ENCODE data around the gene PSMB1.
A peak's percentile ranks its signal among the peaks of the same experiment; 100 is the strongest.

PSMB1 gene

DNA sequence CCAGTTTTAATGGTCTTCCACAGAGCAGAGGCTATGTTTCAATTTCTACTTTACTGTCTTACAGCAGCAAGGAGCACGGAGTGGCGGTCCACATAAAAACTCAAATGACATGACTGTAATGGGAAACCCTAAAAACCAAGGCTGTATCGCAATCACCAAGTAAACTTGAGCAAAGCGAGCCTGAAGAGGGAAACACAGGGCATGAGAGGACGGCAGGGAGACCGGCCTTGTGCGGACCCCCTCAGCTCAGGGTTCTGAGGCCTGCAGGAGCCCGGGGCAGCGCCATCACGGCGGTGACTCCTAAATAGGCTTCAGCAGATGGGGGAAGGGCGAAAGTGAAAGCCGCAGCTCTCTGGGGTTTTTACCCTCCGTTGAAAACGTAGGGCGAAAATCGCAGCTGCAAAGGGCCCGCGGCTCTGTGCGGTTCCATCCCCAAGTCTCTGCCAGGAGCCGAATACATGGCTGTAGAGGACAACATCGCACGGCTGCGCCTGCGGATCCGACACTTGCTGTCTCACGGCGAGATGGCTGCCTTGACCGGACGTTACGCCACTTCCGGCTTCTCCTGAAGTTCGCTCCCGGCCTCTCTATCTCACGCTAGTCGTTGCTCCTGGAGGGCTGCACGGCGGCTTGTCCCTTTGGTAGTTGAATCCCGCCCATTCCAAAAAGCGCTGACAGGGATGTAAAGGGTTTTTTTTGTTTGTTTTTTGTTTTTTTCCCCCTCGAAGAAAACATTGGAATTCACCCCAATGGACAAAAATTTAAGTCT is at the start of gene PSMB1:
Gene PSMB1 (minus strand): TSS at position 543 of the 769 bp plus-strand sequence. CDS start 65 bp downstream, at position 478.
- peak; percentile 30 to 65 (median 43) for DNase-seq (ENCODE audit: low read depth in 3 of 3, low spot score in 1 of 3)

DNA sequence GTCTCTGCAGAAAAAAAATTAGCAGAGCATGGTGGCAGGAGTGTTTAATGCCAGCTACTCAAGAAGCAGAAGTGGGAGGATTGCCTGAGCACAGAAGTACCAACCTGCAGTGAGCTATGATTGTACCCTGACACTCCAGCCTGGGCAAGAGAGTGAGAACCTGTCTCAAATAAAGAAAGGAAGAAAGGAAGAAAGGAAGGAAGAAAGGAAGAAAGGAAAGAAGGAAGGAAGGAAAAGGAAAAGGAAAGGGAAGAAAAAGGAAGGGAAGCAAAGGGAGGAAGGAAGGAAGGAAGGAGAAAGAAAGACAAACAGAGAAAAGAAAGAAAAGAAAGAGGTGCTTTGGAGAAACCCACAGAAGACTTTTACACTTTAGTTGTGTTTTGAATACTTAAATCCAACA is 44.2 kb upstream of the PSMB1 start:
- DNase-seq (ENCODE audit: low read depth in 3 of 3, low spot score in 1 of 3): no peak

DNA sequence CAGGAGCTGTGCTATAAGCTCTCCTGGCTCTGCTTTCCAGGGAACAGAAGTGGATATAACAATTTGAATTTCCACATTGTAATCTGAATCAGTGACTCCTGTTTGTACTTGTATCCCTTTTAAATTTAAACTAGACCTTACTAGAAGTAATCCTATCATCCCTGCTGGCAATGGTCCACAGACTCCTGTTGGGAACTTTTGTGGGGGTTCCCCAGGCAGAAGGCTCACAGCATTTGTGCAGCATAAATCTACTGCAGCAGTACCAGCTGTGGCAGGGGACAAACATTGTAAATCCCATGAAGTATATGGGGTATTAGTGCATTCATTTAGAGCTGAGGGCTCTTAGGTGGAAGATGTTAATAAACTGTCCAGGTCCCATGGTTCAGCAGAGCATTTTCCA is 43.3 kb upstream of the PSMB1 start:
- no peak for DNase-seq (ENCODE audit: low read depth in 3 of 3, low spot score in 1 of 3)

GRCh38 chr6:170590725-170591124 is 37.6 kb upstream of the PSMB1 start:
- no peak for DNase-seq (ENCODE audit: low read depth in 3 of 3, low spot score in 1 of 3)

- DNase-seq (ENCODE audit: low read depth in 3 of 3, low spot score in 1 of 3): no peak
These were observed 31.9 kb upstream of the PSMB1 start for GRCh38 chr6:170584954-170585498.

DNA sequence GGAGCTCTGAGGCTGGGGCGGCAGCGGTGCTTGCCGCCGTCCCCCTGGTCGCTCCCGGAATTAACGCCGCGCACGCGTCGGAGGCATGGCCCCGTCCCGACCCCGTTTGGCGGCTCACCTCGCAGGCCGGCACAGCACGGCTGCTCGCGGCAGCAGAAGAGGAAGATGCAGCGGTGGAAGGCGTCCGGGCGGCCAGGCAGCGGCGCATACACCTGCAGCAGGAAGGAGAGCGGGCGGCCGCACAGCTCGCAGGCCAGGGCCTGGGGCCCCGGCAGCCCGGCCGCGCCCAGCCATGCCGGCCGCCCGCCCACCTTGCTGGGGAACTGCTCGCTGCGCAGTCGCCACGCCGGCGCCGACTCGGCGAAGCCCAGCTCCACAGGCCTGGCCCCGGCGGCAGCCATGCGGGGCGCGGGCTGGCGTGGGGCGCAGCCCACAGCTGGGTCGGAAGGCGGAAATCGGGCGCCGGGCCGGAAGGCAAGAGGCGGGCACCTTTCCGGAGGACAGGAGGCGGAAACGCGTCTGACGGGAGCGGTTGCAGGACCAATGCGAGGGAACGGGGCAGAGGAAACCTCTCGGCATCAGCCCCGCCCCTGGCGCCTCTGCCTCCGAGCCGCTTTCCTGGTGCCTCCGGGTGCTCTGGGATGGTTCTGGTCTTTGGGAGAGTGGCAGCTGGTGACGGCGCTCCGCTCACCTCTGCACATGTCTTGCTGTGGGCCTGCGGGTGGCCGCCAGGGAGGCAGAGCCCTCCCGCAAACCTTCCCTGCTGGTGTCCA is 31.3 kb upstream of the PSMB1 start, which contains the start of gene PDCD2:
Gene PDCD2 (minus strand): TSS at position 457 of the 773 bp plus-strand sequence. CDS start 56 bp downstream, at position 401.
- DNase-seq (ENCODE audit: low read depth in 3 of 3, low spot score in 1 of 3): peak; percentile 72 to 84 (median 80)

DNA sequence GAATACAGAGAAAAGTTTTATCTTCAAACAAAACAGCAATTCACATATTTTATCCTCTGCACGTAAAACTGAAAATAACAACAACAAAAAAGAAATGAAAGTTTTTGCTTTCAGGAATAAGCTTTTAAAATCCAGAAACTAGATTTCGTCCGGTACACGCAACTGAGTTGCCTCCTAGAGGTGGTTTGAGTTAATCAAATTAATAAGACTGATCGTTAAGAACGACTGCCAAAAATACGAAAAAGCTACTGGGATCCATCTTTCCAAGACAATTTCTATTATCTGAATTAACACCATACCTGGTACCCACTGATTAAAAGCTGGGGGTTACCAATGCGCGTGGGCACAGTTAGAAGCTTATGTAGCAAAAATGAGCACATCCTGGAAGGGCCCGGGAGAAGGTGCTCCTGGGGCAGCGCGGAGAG is 30.7 kb upstream of the PSMB1 start:
- DNase-seq (ENCODE audit: low read depth in 3 of 3, low spot score in 1 of 3): no peak

DNA sequence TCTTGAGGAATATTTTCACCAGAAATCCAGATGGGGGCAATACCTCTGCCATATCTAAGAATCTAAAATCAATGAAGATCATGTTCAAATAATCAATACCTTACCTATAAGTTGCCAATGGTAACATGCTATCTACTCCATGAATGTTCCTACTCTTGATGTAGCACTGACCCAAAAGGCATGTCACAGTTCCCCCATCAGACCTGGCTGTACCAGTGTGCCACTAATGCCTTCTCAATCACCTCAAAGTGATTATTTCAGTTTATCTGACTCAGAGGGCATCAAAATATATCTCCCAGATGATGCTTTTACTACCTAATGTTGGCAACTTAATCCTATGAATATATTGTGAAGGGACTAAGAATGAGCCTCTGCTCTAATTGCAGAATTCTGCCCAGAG is 25.8 kb upstream of the PSMB1 start:
- no peak for DNase-seq (ENCODE audit: low read depth in 3 of 3, low spot score in 1 of 3)

- no peak for DNase-seq (ENCODE audit: low read depth in 3 of 3, low spot score in 1 of 3)
These were observed 22.1 kb upstream of the PSMB1 start for GRCh38 chr6:170575250-170575649.

- DNase-seq (ENCODE audit: low read depth in 3 of 3, low spot score in 1 of 3): no peak
These were observed 19.8 kb upstream of the PSMB1 start for GRCh38 chr6:170572704-170573466.

GRCh38 chr6:170564936-170565530 is 11.9 kb upstream of the PSMB1 start:
- no peak for DNase-seq (ENCODE audit: low read depth in 3 of 3, low spot score in 1 of 3)

DNA sequence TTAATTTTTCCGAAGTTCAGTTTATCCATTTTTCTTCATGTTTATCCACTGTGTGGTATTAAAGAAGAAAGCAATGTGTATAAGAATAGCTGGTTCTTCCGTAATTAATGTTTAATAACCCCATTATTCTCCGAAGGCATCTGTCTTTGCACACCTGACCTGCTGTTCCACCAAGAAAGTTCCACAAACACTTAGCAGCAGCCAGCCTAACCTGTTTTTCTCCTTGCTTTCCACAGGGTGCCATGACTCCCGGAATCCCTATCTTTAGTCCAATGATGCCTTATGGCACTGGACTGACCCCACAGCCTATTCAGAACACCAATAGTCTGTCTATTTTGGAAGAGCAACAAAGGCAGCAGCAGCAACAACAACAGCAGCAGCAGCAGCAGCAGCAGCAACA is 8.4 kb upstream of the PSMB1 start:
- DNase-seq (ENCODE audit: low read depth in 3 of 3, low spot score in 1 of 3): no peak

- no peak for DNase-seq (ENCODE audit: low read depth in 3 of 3, low spot score in 1 of 3)
These were observed 2.2 kb upstream of the PSMB1 start for GRCh38 chr6:170555305-170555704.

DNA sequence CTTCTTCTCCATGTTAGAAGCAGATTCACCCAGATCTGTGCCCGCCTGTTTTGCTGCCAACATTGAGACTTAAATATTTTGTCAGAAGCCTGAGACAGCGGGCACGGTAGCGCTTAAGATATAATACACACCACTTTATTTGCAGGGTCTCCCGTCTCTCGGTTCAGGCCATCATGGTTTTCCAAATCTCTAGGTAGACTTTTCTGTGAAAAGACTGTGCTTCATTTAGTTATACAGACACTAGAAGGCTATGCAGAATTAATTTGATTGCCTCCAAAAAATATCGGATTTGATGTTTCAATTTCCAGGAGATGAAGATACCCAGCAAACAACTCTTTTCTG is 1.7 kb upstream of the PSMB1 start:
- DNase-seq (ENCODE audit: low read depth in 3 of 3, low spot score in 1 of 3): no peak

DNA sequence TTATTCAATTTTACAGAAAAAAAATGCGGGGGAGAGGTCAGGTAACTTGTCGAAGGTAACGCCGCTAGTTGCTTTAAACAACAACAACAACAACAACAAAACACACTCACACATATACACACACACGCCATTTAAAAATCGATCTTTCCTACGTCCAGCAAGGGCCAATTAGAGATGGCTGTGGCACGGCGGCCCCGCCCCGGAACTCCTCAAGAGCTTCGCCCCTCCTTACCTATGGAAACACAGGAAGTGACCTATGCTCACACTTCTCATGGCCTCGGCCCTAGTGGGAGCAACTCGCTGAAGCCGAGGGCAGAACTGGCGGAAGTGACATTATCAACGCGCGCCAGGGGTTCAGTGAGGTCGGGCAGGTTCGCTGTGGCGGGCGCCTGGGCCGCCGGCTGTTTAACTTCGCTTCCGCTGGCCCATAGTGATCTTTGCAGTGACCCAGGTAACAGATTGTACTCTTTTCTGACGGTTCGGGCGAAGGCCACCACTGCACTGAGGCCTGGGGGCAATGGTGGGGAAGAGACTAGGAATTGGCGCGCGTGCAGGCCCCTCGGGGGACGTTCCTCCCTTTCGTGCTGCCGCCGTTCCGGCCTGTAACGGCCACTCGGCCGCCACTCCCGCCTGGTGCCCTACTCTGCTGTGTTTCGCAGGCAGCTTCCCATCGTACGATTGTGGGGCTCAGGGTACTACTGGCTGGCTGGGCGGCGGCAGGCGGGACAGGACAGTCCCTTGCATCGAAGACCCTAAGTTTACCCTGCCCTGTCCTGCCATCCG is 1.1 kb upstream of the PSMB1 start, which contains the start of gene TBP:
Gene TBP (plus strand): TSS at position 357 of the 783 bp plus-strand sequence. CDS start 2,661 bp downstream, outside the sequence.
- peak; percentile 89 to 91 (median 89) for DNase-seq (ENCODE audit: low read depth in 3 of 3, low spot score in 1 of 3)

DNA sequence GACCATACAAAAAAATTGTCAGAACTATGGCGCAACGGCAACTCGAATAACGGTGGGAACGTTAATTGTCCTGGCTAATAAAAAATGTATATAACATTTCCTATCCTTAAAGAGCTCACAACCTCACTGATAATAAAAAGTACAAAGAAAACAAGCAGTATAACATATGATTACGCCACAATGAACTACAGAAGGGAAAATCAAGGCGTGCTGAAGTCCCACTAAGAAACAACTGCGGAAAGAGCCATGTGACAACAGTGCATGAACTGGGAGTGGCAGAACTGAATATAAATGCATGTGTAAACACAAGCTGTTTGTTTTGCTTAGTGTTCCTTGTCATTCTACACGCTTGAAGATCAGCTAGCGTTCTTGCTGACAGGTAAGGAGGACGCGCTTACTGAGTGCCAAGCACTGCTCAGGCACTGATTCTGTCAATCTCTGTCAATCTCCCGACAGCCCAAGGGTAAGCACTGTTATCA is 466 bp upstream of the PSMB1 start:
- DNase-seq (ENCODE audit: low read depth in 3 of 3, low spot score in 1 of 3): no peak

GRCh38 chr6:170545405-170545804 is 7.7 kb downstream of the PSMB1 start:
- DNase-seq (ENCODE audit: low read depth in 3 of 3, low spot score in 1 of 3): no peak

DNA sequence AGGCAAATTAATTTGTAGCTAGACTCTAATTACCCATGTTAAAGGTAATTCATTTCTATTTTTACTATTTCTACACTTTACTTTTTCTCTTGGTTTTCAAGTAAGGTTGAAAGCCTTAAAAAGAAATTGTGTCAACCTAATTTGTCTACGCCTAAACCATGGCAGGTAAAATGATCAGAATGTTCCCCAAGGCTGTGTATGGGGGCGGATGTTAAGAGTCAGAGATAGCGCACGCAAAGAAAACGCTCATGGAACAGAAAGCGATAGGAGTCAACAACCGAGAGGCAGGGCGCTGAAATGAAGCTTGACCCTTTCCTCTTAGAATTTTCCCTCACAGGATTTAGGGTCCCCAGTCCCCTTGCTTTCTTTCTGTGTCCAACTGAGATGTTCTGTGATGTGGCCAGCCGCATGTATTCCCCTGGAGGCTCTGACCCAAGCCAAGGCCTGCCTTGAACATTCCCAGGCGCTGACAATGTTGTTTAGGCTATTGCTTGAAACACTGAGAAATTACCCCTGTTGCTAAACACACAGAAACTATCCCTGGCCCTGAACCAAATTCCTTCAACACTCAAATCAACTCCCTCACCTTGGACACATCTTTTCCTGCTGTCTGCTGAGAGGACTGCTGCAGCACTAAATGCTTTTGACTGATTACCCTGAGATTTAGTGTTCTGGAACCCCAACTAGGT is 10.9 kb downstream of the PSMB1 start:
- DNase-seq (ENCODE audit: low read depth in 3 of 3, low spot score in 1 of 3): no peak

DNA sequence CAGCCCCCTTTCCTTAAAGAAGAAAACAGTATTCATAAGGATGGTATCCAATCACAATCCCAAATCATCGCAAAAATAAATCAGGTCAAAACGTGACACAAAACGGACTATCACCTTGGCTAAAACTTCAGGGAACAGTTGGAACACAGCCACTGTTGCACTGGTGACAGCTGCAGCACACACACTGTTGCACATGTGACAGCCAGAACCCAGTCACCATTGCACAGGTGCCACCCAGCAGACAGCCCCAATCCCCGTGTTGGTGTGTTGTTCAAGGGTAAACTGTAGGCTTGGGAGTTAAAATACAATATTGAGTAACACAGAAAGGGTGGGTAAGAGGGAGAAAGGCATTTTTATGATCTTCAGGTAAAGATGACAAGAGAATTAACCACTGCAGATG is 15.8 kb downstream of the PSMB1 start:
- no peak for DNase-seq (ENCODE audit: low read depth in 3 of 3, low spot score in 1 of 3)
